Stimulated activated CD8-positive, alpha-beta memory T cell treated with anti-CD3 and anti-CD28 coated beads, Interleukin-7, amount 100 ng/mL, for 4 hours (primary cell): ENCODE results near the gene SP140L.
"Not testable (repeated sequence)": the region's sequence is repeated elsewhere in the genome, so short reads cannot be mapped to it uniquely, and the experiment has no call there.

Experiments
- DNase-seq, 2 donors: peaks; one replicate each; pipeline ENCODE4 v3.0.0-alpha.2; 2020; ENCODE audit warnings: low read depth in 2 of 2

The SP140L gene

DNA sequence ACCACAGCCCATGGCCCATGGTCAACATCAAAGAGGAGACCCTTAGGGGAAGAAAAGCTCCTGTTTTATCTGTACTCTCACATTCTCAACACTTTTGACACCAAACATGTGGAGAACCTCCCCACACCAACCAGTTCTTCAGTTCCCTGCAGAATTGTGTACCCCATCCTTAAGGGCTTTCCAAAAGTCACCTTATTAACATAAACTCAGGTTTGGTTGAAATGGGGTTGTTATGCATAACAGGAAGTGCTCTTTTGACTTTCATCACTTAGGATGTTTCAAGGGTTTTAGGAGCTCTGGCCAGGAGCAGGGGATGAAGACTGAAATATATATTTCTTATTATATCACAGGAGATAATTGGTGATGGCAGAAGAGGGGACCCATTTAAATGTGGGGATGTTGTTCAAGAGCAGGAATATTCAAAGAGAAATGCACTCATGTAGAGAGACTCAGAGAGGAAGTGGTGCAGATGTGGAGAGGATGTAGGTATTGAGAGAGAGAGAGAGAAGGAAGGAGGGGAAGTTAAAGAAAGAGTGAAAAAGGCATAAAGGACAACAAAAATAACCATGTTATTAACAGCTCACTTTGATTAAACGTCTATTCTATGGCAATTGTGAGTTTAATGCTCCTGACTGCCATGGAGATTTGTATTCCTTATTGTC lies 35.2 kb downstream of the SP140L start:
- DNase-seq = no peak

DNA sequence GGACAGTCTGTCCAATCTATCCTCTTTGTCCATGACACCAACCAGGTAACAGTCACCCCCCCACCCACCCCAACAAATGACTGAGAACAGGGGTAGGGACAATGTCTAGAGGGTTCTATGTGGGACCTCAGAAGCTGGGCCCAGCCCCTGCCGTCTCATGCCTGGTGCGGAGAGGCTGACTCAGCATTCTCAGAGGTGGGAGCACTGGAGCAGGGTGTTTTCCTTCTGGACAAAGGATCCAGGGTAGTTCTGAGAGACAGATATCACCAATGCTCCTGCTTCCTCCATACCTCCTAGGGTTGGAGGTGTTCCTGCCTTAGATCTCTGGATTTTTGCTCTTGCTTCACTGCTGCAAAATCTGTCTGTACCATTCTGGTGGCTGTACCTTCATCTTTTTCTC lies 55.1 kb downstream of the SP140L start:
- no peak for DNase-seq

- no peak for DNase-seq
These were observed 56.5 kb downstream of the SP140L start for GRCh38 chr2:230383453-230383852.

DNA sequence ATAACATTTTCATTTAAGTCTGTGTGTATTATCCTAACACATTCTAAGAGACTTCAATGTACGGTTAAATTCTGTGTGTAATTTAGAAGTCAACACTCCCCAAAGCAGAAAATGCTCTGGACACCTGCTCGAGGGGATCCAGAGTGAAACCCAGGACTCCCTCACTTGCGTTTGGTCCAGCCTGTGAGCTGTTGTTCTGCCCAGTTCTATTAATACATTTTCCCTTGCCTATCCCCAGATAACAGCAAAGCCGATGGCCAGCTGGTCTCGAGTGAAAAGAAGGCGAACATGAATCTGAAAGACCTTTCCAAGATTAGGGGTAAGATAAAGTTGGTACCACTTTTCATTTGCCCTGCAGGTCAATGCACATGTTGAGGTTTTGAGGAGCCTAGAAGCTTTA lies 58.0 kb downstream of the SP140L start:
- DNase-seq = no peak

DNA sequence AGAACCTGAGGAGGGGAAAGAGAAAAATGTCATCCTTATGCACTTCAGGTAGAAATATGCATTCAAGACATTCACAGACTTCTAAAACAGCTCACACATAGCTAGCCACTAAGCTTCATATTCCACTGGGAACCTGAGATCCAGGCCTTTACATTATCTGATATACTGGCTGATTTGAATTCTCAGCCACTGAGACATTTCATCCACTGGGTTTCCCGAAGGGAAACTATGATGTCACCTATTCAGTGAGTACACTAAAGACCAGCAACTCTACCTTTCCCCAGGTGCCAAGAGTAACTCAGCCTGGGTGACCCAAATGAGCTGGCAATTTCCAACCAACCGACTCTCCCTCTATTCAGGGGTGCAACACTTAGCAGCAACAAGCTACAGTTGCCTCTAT lies 67.3 kb downstream of the SP140L start:
- no peak for DNase-seq

GRCh38 chr2:230398698-230399097 lies 71.7 kb downstream of the SP140L start:
- not testable (repeated sequence) for DNase-seq

- DNase-seq = no peak
These were observed 73.0 kb downstream of the SP140L start for GRCh38 chr2:230400041-230400440.

GRCh38 chr2:230400454-230400853 lies 73.5 kb downstream of the SP140L start:
- no peak for DNase-seq

- not testable (repeated sequence) for DNase-seq
These were observed 74.0 kb downstream of the SP140L start for GRCh38 chr2:230401026-230401425.

DNA sequence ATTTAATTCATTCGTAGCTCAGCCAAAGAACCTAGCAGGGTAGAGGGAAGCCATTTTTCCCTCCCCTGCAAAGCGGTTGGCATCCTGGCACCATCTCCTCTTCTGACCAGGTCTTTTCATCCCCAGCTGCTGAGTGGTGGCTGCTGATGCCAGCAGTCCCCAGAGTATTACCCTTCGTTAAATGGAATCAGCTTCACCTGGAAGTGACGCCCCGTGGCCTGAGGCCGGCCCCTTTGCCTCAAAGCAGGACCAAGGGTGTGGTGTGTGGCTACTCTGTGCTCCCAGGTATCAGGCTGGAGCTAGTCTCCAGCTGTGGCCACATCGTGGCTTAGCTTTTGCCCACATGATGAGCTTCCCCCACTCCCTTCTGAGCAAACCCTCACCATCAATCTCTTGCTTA lies 76.8 kb downstream of the SP140L start:
- no peak for DNase-seq

DNA sequence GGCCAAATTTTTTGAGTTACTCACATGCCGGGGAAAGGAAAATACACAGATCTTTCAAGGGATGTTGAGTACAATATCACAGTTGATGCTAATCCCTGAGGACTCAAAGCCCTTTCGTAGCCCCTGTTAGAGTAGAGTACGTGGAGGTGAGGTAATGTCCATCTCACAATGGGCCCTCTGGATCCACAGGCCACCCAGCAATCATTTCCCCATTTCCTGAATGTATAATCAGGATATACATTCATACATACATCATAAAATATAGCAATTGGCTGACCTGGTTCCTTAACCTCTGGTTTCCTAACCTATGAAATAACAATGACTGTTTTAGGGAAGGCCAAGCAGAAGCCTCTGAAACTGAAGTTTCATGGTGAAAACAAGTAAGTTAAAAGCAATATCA lies 78.8 kb downstream of the SP140L start:
- DNase-seq = no peak

- DNase-seq = no peak
These were observed 81.3 kb downstream of the SP140L start for GRCh38 chr2:230408244-230408842.

- not testable (repeated sequence) for DNase-seq
These were observed 82.3 kb downstream of the SP140L start for GRCh38 chr2:230409316-230409715.

GRCh38 chr2:230410263-230410662 lies 83.3 kb downstream of the SP140L start:
- DNase-seq = no peak

- no peak for DNase-seq
These were observed 84.0 kb downstream of the SP140L start for GRCh38 chr2:230410861-230411569.

DNA sequence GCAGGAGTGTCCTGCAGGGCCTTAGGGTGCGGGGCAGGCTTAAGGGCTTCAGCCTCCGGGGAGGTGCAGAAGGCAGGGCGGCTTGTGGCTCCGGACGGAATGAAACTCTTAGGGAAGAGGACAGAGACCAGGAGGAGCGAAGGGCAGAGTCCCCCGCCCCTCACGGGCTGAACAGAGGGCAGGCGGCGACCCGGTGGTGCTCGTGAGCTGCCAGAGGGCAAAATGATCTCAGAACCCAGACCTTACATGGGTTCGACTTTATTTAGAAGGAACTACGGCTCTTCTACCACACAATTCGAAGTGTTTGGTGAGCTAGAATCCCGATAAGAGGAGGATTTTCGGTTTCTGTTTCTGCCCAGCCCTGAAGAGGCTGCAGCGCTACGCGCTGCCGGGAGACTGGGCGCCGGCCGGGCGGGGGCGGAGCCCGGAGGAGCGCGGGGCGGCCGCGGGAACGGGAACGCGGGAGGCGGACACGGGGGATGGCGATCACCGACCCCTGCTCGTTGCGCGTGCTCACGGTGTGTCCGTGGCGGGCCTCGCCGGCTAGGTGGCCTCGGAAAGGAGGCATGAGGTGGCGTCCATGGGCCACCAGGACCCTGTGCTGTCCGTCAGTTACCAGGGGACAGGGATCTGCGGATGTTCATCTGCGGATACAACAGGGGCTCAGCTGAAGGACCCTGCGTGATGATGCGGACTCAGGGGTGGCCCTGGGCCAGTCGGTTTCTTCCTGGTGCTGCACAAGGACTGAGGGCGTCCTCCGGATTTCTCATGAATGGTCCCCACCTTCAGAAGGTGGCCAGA lies 84.8 kb downstream of the SP140L start:
- peak; percentile 12 to 48 for DNase-seq

- DNase-seq = no peak
These were observed 85.3 kb downstream of the SP140L start for GRCh38 chr2:230412371-230412711.

DNA sequence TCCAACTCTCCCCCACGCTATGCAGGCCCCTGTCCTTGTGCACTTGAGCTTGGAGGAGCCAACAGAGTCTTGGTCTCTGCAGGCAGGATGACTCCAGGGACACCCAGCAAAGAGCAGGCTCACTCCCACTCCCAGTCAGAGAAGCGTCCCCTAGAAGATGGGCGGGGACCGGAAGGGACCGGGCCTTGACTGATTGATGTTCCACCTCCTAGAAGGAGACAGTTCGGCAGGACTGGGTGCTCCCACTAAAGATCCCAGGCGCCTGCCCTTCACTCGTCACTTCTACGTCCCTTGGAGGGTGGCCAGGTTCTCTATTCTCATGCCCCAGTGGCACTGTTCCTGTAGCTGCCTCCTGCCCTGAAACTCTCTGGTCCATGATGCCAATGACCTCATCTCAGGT lies 85.9 kb downstream of the SP140L start:
- no peak for DNase-seq

GRCh38 chr2:230413479-230413878 lies 86.5 kb downstream of the SP140L start:
- DNase-seq = no peak

DNA sequence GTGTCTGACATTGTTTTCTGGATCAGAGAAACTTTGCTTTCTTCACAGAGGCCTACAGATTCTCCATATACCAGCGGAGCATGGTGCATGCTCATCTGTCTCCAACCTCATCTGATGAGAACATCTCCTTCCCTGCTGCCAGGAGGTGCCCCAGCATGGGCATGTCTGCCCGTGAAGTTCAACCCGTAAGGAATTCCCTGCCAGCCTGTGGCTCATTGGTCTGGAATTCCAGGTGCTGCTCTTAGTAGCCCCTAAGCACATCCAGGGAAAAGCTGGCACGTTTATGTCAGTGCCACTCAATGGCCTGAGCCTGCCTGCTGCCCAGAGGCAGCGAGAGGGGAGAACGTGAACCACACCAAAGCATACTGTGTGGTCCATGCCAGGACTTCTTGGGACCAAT lies 87.3 kb downstream of the SP140L start:
- no peak for DNase-seq

- DNase-seq = peak; percentile 76 to 77
These were observed 89.2 kb downstream of the SP140L start, which contains the start of gene SP100 for GRCh38 chr2:230416061-230416721. SP100 (plus strand) TSS chr2:230416201; CDS start chr2:230416297, 96 bp downstream.

GRCh38 chr2:230417436-230417835 lies 90.4 kb downstream of the SP140L start:
- DNase-seq = no peak
